GM18520 (cell line): ENCODE measurements around the gene KCNJ10.

Experiments
- ATAC-seq: cut with Tn5 transposase; IDR thresholded peaks from one replicate; pipeline ENCODE4 v1.9.1; 2021; ENCODE audit not compliant: unreplicated experiment

KCNJ10 gene

GRCh38 chr1:159968901-159969300 lies 101.1 kb downstream of the KCNJ10 start:
- no peak for ATAC-seq

DNA sequence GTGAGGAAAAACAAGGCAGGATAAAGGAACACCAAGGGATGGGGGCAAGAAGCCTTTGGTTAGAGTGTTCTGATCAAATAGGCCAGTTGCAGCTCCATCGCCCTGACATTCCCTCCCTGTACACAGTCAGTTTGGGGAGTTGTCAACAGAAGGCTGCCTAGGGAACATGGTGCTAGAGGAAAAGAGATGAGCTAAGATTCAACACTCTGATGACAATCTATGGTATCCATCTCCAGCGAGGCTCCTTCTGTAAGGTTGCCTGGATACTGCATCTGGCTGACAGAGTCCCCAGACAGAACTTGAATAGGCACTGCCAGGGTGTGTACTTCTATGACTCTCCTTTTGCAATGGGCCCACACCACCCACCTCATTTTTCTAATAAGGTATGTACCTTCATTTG lies 104.7 kb downstream of the KCNJ10 start:
- ATAC-seq: no peak

DNA sequence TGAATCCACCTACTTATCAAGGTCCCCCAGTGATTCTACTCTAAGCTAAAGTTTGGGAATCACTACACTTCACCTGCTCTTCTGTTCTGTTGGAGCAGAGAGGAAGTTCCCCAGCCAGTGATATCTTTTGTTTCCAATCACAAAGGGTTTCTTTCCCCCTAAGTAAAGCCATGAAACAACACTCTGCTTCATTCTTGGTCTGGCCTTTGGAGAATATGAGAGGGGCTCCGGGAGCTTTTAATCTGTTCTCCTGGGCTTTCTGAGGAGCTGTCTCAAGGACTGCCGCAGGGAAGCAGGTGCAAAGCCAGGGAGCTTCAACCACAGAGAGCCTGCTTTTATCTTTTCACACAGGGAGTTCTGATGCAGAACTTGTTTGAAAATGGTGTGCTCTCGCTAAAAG lies 105.8 kb downstream of the KCNJ10 start:
- no peak for ATAC-seq

DNA sequence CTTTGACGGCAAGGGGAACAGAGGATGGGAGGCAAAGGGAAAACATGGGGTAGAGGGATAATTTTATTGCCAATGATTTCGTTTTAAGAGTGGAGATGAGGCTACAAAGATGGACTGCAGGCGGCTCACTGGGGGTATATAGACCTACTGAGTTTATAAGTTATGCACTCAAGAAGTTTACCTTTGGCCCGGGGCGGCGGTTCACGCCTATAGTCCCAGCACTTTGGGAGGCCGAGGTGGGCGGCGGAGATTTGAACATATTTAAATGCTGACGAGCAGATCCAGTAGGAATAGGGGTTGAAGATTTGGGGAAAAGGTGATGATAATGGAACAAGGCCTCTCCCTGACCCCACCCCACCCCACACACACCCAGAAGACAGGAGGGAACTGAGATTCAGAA lies 107.8 kb downstream of the KCNJ10 start:
- no peak for ATAC-seq

GRCh38 chr1:159961636-159962035 lies 108.3 kb downstream of the KCNJ10 start:
- no peak for ATAC-seq

- no peak for ATAC-seq
Measured at GRCh38 chr1:159960721-159961381, 109.1 kb downstream of the KCNJ10 start.

DNA sequence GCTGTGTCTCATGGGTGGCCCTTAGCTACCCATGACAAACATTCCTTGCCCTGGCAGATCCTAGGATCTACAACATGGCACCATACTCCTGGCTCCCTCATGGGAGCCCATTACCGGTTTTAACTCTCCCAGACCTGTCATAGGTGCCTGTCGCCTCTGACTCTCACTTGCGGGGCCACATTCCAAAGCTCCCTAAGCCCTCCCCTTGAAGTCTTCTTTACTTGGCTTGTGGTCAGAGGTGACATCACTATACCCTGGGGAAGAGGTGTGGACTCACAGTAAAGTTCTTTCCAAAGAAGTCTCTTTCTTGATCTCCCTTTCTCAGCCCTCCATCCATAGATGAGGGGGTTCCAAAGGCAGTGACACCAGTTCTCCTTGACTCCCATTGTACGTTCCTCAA lies 110.5 kb downstream of the KCNJ10 start:
- peak; percentile 6 for ATAC-seq

DNA sequence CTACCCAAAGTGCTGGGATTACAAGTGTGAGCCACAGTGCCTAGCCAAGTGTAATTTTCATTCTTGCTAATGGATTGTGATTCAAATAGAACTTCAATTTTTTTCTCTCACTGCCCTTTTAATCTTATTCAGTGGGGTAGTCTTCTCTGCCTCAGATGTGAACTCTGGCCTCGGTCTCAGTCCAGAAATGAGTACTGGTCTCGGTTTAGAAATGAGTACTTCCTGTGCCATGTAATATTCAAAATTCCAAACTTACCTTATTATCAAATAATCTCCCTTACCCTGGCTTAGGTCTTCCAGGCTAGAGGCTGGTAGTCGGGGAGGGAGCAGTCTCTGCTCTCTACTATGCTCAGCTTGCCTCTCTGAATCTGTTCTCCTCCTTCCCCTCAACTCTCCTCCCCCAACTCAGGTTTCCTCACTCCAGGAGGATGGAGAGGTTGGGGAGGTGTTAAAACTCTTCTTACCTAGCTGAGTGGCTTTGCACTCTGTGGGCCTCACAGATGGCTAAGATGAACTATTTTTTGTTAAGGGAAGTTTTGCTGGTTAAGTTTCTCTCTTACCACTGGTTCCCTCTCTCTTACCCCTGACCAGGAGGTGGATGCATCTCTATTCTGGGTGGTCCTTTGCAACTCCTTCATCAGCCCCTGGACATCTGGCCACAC lies 111.1 kb downstream of the KCNJ10 start:
- peak; percentile 69 for ATAC-seq

DNA sequence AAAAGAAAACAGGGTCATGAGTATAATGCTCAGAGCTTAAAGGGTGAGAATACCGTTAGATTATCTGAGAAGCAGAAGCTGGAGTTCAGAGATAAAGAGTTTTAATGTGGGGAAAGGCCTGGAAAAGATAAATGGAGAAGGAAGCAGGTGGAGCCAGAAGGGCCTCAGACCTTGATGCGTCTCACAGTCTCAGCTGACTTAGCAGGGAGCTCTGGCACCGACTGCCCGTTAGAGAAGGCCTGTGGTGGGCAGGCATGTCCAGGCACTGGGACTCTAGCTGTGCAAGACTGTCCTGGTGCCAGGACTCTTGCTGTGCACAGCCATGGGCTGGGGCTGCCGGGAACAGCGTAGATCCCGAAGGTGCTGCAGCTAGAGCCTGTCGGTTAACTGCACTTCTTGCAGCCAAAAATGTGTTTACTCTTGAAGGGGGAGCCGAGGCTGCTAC lies 112.1 kb downstream of the KCNJ10 start:
- ATAC-seq: no peak

- no peak for ATAC-seq
Measured at GRCh38 chr1:159955456-159955855, 114.5 kb downstream of the KCNJ10 start.

GRCh38 chr1:159953536-159954515 lies 116.1 kb downstream of the KCNJ10 start, which contains the start of gene SLAMF9:
Gene SLAMF9 (minus strand): TSS chr1:159954237. CDS start chr1:159954137, 100 bp downstream.
- no peak for ATAC-seq

DNA sequence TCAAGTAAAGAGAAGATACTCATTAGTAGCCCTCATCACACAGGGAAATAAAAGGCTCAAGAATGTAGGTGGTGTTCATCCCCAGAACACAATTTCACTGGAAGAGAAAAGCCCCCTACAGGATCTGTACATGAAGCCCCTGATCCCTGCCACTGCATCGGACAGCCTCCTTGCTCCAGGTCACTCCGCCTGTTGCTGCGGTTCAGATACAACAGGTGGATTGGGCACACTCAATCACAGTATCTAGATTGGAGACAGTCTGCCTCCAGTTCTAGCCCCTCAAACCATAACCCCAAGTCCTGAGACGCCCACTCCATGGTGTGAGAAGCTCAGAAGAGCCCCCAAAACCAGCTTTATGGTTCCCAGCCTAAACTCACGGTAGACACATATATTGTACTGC lies 117.0 kb downstream of the KCNJ10 start:
- no peak for ATAC-seq

GRCh38 chr1:159951551-159951950 lies 118.4 kb downstream of the KCNJ10 start:
- no peak for ATAC-seq

GRCh38 chr1:159951016-159951415 lies 118.9 kb downstream of the KCNJ10 start:
- no peak for ATAC-seq

- ATAC-seq: no peak
Measured at GRCh38 chr1:159949981-159950381, 120.0 kb downstream of the KCNJ10 start.

- ATAC-seq: no peak
Measured at GRCh38 chr1:159949123-159949522, 120.8 kb downstream of the KCNJ10 start.
